IMR-90 (cell line): ENCODE measurements around the gene POU2AF1. TPM values are rescaled to one million over a fixed set of nuclear protein-coding genes. Genes with fewer than 3 reads are reported as not detected.

Experiments
- ATAC-seq: fragments of 200-7000 bp; cut with Tn5 transposase; 2 replicates; pipeline ENCODE4 v1.9.1; 2020; ENCODE audit warnings: low read depth, mild to moderate bottlenecking, moderate library complexity
- BruUV-seq: library from RNA; stranded (reverse); fragments of 400-500 nt; replicated peaks from 2 replicates; lab custom pipeline; 2021; lab: Mats Ljungman, UMichigan
- CTCF ChIA-PET: fragments of 300-600 bp; formaldehyde crosslinking; extraction: SDS; loops from one replicate; lab custom pipeline; 2021; ENCODE audit warnings: antibody characterized with exemption; lab: Yijun Ruan, JAX
- POLR2A ChIA-PET: fragments of 300-600 bp; sonication (Branson Sonifier 250); formaldehyde crosslinking; loops from one replicate; lab custom pipeline; 2022; ENCODE audit warnings: antibody characterized with exemption; ENCODE audit not compliant: unreplicated experiment; lab: Charles Lee
- DNase-seq: peaks from one replicate; pipeline ENCODE4 v3.0.0; 2013
- H2AFZ ChIP-seq: replicated peaks from 2 replicates; pipeline ENCODE3; 2013; ENCODE audit warnings: low read length, mild to moderate bottlenecking; ENCODE audit not compliant: poor library complexity
- H2AK5ac ChIP-seq: 2 replicates; pipeline ENCODE4 v1.6.1; 2013; ENCODE audit warnings: low read depth, low read length, inconsistent platforms
- H2AK9ac ChIP-seq: replicated peaks from 2 replicates; pipeline ENCODE3; 2013; ENCODE audit warnings: mild to moderate bottlenecking, low read depth, low read length, moderate library complexity; ENCODE audit not compliant: poor library complexity
- H2BK120ac ChIP-seq: 2 replicates; pipeline ENCODE4 v1.6.1; 2013; ENCODE audit warnings: low read depth, low read length, inconsistent platforms
- H2BK15ac ChIP-seq: 3 replicates; pipeline ENCODE4 v1.6.1; 2013; ENCODE audit warnings: low read depth, low read length, inconsistent platforms
- H2BK20ac ChIP-seq: 2 replicates; pipeline ENCODE4 v1.6.1; 2013; ENCODE audit warnings: low read depth, mild to moderate bottlenecking, inconsistent platforms, low read length, moderate library complexity
- H2BK5ac ChIP-seq: 2 replicates; pipeline ENCODE4 v1.6.1; 2013; ENCODE audit warnings: mild to moderate bottlenecking, low read depth, low read length, inconsistent platforms; ENCODE audit not compliant: poor library complexity, severe bottlenecking
- H3K14ac ChIP-seq: replicated peaks from 2 replicates; pipeline ENCODE4 v1.6.1; 2013; ENCODE audit warnings: low read depth, low read length, inconsistent platforms
- H3K18ac ChIP-seq: 2 replicates; pipeline ENCODE4 v1.6.1; 2013; ENCODE audit warnings: low read depth, low read length, control low read depth
- H3K23ac ChIP-seq: 2 replicates; pipeline ENCODE4 v1.6.1; 2013; ENCODE audit warnings: low read depth, low read length, inconsistent platforms
- H3K27ac ChIP-seq: 2 replicates; pipeline ENCODE4 v1.5.1; 2013; ENCODE audit warnings: mild to moderate bottlenecking, control low read depth, low read length; ENCODE audit not compliant: insufficient read depth
- H3K27me3 ChIP-seq: 2 replicates; pipeline ENCODE4 v1.6.1; 2013; ENCODE audit warnings: low read length; ENCODE audit not compliant: control insufficient read depth, insufficient read depth
- H3K36me3 ChIP-seq: 2 replicates; pipeline ENCODE4 v1.6.1; 2013; ENCODE audit warnings: low read length, mixed read lengths; ENCODE audit not compliant: control insufficient read depth, insufficient read depth
- H3K4ac ChIP-seq: 2 replicates; pipeline ENCODE4 v1.6.1; 2013; ENCODE audit warnings: low read depth, low read length, inconsistent platforms
- H3K4me1 ChIP-seq: 2 replicates; pipeline ENCODE4 v1.6.1; 2013; ENCODE audit warnings: low read length, mixed read lengths; ENCODE audit not compliant: control insufficient read depth, insufficient read depth
- H3K4me2 ChIP-seq: 2 replicates; pipeline ENCODE4 v1.6.1; 2013; ENCODE audit warnings: low read depth, mild to moderate bottlenecking, control low read depth, low read length, moderate library complexity
- H3K4me3 ChIP-seq: 2 replicates; pipeline ENCODE4 v1.5.1; 2013; ENCODE audit warnings: low read depth, mild to moderate bottlenecking, control low read depth, low read length, moderate library complexity; ENCODE audit not compliant: insufficient read depth
- H3K56ac ChIP-seq: 2 replicates; pipeline ENCODE4 v1.6.1; 2013; ENCODE audit warnings: low read length, inconsistent platforms; ENCODE audit not compliant: insufficient read depth; ENCODE audit errors: extremely low read depth
- H3K79me1 ChIP-seq, 2 experiments: 2 replicates each; pipeline ENCODE4 v1.6.1; 2013; ENCODE audit warnings: low read length in 2 of 2, inconsistent platforms in 1 of 2, low read depth in 1 of 2
- H3K9ac ChIP-seq: 2 replicates; pipeline ENCODE4 v1.6.1; 2013; ENCODE audit warnings: low read depth, low read length, control low read depth
- H3K9me1 ChIP-seq: 2 replicates; pipeline ENCODE4 v1.6.1; 2013; ENCODE audit warnings: low read length, inconsistent platforms; ENCODE audit not compliant: insufficient read depth
- H3K9me3 ChIP-seq: 2 replicates; pipeline ENCODE4 v1.6.1; 2013; ENCODE audit warnings: low read length; ENCODE audit not compliant: control insufficient read depth, insufficient read depth
- H4K20me1 ChIP-seq: 2 replicates; pipeline ENCODE4 v1.6.1; 2013; ENCODE audit warnings: low read length, inconsistent platforms; ENCODE audit not compliant: insufficient read depth
- H4K5ac ChIP-seq: 2 replicates; pipeline ENCODE4 v1.6.1; 2013; ENCODE audit warnings: mild to moderate bottlenecking, low read depth, low read length, control low read depth
- H4K8ac ChIP-seq, 2 experiments: 2 replicates each; pipeline ENCODE4 v1.6.1; 2013; ENCODE audit warnings: low read depth in 2 of 2, low read length in 2 of 2, control low read depth in 1 of 2, inconsistent platforms in 1 of 2
- H4K91ac ChIP-seq: 2 replicates; pipeline ENCODE4 v1.6.1; 2013; ENCODE audit warnings: low read depth, low read length, inconsistent platforms; ENCODE audit not compliant: insufficient read depth
- BHLHE40 ChIP-seq: fragments of 150-350 bp; IDR thresholded peaks from 2 replicates; pipeline ENCODE4 v1.6.1; 2016; ENCODE audit warnings: mild to moderate bottlenecking, low read depth, low read length
- CEBPB ChIP-seq: IDR thresholded peaks from 2 replicates; pipeline ENCODE4 v1.6.1; 2012; ENCODE audit warnings: low read depth, low read length, improper control_type of control experiment
- CHD1 ChIP-seq: IDR thresholded peaks from 2 replicates; pipeline ENCODE4 v1.6.1; 2012; ENCODE audit warnings: low read depth, low read length, improper control_type of control experiment
- FOS ChIP-seq: fragments of 150-350 bp; IDR thresholded peaks from 2 replicates; pipeline ENCODE4 v1.6.1; 2016; ENCODE audit warnings: low read depth, low read length
- MAFK ChIP-seq: IDR thresholded peaks from 2 replicates; pipeline ENCODE4 v1.6.1; 2012; ENCODE audit warnings: low read depth, low read length, improper control_type of control experiment
- MAZ ChIP-seq: IDR thresholded peaks from 2 replicates; pipeline ENCODE4 v1.6.1; 2012; ENCODE audit warnings: low read depth, mild to moderate bottlenecking, low read length, improper control_type of control experiment, moderate library complexity, borderline replicate concordance
- MXI1 ChIP-seq: IDR thresholded peaks from 2 replicates; pipeline ENCODE4 v1.6.1; 2012; ENCODE audit warnings: low read depth, mild to moderate bottlenecking, low read length, moderate library complexity, borderline replicate concordance
- NFE2L2 ChIP-seq: fragments of 150-350 bp; IDR thresholded peaks from 2 replicates; pipeline ENCODE4 v1.6.1; 2016; ENCODE audit warnings: low read depth, mild to moderate bottlenecking, low read length
- POLR2A ChIP-seq: IDR thresholded peaks from 2 replicates; pipeline ENCODE4 v1.6.1; 2012; ENCODE audit warnings: mild to moderate bottlenecking, low read depth, low read length
- RAD21 ChIP-seq: IDR thresholded peaks from 2 replicates; pipeline ENCODE4 v1.6.1; 2012; ENCODE audit warnings: low read length, improper control_type of control experiment
- RCOR1 ChIP-seq: IDR thresholded peaks from 2 replicates; pipeline ENCODE4 v1.6.1; 2012; ENCODE audit warnings: mild to moderate bottlenecking, low read length, improper control_type of control experiment; ENCODE audit not compliant: insufficient replicate concordance
- RFX5 ChIP-seq: IDR thresholded peaks from 2 replicates; pipeline ENCODE4 v1.8.0; 2012; ENCODE audit warnings: low read depth, mild to moderate bottlenecking, low read length, moderate library complexity
- SMC3 ChIP-seq: fragments of 150-350 bp; IDR thresholded peaks from 2 replicates; pipeline ENCODE4 v1.6.1; 2016; ENCODE audit warnings: low read depth, mild to moderate bottlenecking, antibody characterized with exemption, low read length, moderate library complexity
- WGBS, 2 experiments: methylation state at CpG; one replicate each; pipeline versions ENCODE4 v1.1.5 to v1.1.7; 2013; ENCODE audit warnings: missing lambda C conversion rate in 2 of 2; ENCODE audit not compliant: insufficient read length in 1 of 2; ENCODE audit errors: extremely low coverage in 2 of 2; 5-methylcytosine and 5-hydroxymethylcytosine counted together
- dilution Hi-C: fragments of 300-500 bp; cut with HindIII; formaldehyde crosslinking; loops from one replicate; pipeline ENCODE4 v1.14.3; 2018; ENCODE audit warnings: low sequenced_read_pairs; ENCODE audit not compliant: unreplicated experiment
- in situ Hi-C: fragments of 300-500 bp; cut with MboI; formaldehyde crosslinking; loops from 3 replicates; pipeline ENCODE4 v1.14.3; 2019; ENCODE audit warnings: low sequenced_read_pairs, inconsistent platforms, mixed read lengths
- intact Hi-C: fragments of 100-400 bp; cut with micrococcal nuclease; formaldehyde crosslinking; loops from 2 replicates; pipeline ENCODE4 v1.10.0; 2022
- polyA plus RNA-seq, 3 experiments: library from polyadenylated mRNA; depleted of rRNA; stranded (reverse); fragments of >200 nt; gene quantifications; 2 replicates each; pipeline ENCODE4 v1.2.3, GENCODE V29; 2012; ENCODE audit warnings: low replicate concordance in 1 of 3
- total RNA-seq: library from RNA; depleted of rRNA; stranded (reverse); fragments of >200 nt; gene quantifications from 2 replicates; pipeline ENCODE4 v1.2.3, GENCODE V29; 2012
- TF ChIP-seq, protein P1 (sequence below): fragments of 150-350 bp; IDR thresholded peaks from 2 replicates; pipeline ENCODE4 v1.6.1; 2017; ENCODE audit warnings: mild to moderate bottlenecking, antibody characterized with exemption, low read length, low read depth
- TF ChIP-seq, protein P2 (sequence below): conservative IDR thresholded peaks from 2 replicates; pipeline ENCODE4 v1.5.1; 2012; ENCODE audit warnings: mild to moderate bottlenecking, low read depth, low read length, improper control_type of control experiment
- TF ChIP-seq, protein P3 (sequence below): fragments of 150-350 bp; IDR thresholded peaks from 2 replicates; pipeline ENCODE4 v1.6.1; 2016; ENCODE audit warnings: low read depth, mild to moderate bottlenecking, low read length, moderate library complexity, borderline replicate concordance

Gene POU2AF1
- total and polyA plus RNA-seq, 2 of the 4 experiments (the other 2 are of a cell fraction), result not detected

- Histone ChIP-seq H3K18ac (no peak overlapping the region), H3K23ac (no peak overlapping the region), H4K20me1 (no peaks in the 10 kb centered on the region), H3K9me3 (no peaks in the 10 kb centered on the region), H3K79me1 (no peaks in the 10 kb centered on the region), H3K27me3 (peaks cover 33% of the 10 kb centered on the region), H4K91ac (no peak overlapping the region), H2AFZ (no peak overlapping the region), H2AK9ac (no peak overlapping the region), H3K36me3 (no peaks in the 10 kb centered on the region), H3K27ac (no peak overlapping the region), H3K56ac (no peak overlapping the region), H3K9ac (no peak overlapping the region), H2BK15ac (no peak overlapping the region), H2BK5ac (no peak overlapping the region), H3K4me2 (no peak overlapping the region), H3K14ac (no peak overlapping the region), H3K4me3 (no peak overlapping the region), H4K8ac (no peak overlapping the region), H2BK120ac (no peak overlapping the region), H3K9me1 (no peaks in the 10 kb centered on the region; the same call in 1 of the 2 replicates), H2BK20ac (no peak overlapping the region), H3K4me1 (no peaks in the 10 kb centered on the region), H3K4ac (no peak overlapping the region), H2AK5ac (no peak overlapping the region), H4K5ac (no peak overlapping the region)
- no peak for ATAC-seq
- no peak for DNase-seq
- 60% methylated on average over 1 of the region's 5 CpGs; no CpG with 5 or more reads in 1 of the 2 experiments for WGBS, 2 experiments
- no peak for TF ChIP-seq RCOR1
- TF ChIP-seq, protein P1, sequence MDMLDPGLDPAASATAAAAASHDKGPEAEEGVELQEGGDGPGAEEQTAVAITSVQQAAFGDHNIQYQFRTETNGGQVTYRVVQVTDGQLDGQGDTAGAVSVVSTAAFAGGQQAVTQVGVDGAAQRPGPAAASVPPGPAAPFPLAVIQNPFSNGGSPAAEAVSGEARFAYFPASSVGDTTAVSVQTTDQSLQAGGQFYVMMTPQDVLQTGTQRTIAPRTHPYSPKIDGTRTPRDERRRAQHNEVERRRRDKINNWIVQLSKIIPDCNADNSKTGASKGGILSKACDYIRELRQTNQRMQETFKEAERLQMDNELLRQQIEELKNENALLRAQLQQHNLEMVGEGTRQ, result no peak
- TF ChIP-seq FOS, result no peak
- TF ChIP-seq MAZ, result no peak
- no peak for TF ChIP-seq MAFK
- no peak for TF ChIP-seq MXI1
- no peak for TF ChIP-seq BHLHE40
- no peak for TF ChIP-seq CEBPB
- TF ChIP-seq, protein P2, sequence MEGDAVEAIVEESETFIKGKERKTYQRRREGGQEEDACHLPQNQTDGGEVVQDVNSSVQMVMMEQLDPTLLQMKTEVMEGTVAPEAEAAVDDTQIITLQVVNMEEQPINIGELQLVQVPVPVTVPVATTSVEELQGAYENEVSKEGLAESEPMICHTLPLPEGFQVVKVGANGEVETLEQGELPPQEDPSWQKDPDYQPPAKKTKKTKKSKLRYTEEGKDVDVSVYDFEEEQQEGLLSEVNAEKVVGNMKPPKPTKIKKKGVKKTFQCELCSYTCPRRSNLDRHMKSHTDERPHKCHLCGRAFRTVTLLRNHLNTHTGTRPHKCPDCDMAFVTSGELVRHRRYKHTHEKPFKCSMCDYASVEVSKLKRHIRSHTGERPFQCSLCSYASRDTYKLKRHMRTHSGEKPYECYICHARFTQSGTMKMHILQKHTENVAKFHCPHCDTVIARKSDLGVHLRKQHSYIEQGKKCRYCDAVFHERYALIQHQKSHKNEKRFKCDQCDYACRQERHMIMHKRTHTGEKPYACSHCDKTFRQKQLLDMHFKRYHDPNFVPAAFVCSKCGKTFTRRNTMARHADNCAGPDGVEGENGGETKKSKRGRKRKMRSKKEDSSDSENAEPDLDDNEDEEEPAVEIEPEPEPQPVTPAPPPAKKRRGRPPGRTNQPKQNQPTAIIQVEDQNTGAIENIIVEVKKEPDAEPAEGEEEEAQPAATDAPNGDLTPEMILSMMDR, result no peak
- TF ChIP-seq RAD21, result no peak
- no peak for TF ChIP-seq NFE2L2
- TF ChIP-seq RFX5, result no peak
- no peak for TF ChIP-seq SMC3
- TF ChIP-seq POLR2A, result no peak
- TF ChIP-seq CHD1, result no peak
- TF ChIP-seq, protein P3, sequence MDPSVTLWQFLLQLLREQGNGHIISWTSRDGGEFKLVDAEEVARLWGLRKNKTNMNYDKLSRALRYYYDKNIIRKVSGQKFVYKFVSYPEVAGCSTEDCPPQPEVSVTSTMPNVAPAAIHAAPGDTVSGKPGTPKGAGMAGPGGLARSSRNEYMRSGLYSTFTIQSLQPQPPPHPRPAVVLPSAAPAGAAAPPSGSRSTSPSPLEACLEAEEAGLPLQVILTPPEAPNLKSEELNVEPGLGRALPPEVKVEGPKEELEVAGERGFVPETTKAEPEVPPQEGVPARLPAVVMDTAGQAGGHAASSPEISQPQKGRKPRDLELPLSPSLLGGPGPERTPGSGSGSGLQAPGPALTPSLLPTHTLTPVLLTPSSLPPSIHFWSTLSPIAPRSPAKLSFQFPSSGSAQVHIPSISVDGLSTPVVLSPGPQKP, result no peak
- BruUV-seq, result no TSS peak
- dilution Hi-C loops (no loop called here), in situ Hi-C loops (no loop called here), intact Hi-C loops (no loop called here)
- POLR2A ChIA-PET, result no interaction called here
- CTCF ChIA-PET, result no interaction called here
These were observed 24.0 kb downstream of the POU2AF1 start for GRCh38 chr11:111355101-111355500.
